GM19467 (cell line): ENCODE data around the gene TPM4.
A peak's percentile ranks its signal among the peaks of the same experiment; 100 is the strongest.
"Not testable (repeated sequence)": the region's sequence is repeated elsewhere in the genome, so short reads cannot be mapped to it uniquely, and the experiment has no call there.

Experiments used
- ATAC-seq: cut with Tn5 transposase; IDR thresholded peaks from one replicate; pipeline ENCODE4 v1.9.1; 2021; ENCODE audit warnings: mild to moderate bottlenecking, moderate library complexity; ENCODE audit not compliant: unreplicated experiment

TPM4 gene

DNA sequence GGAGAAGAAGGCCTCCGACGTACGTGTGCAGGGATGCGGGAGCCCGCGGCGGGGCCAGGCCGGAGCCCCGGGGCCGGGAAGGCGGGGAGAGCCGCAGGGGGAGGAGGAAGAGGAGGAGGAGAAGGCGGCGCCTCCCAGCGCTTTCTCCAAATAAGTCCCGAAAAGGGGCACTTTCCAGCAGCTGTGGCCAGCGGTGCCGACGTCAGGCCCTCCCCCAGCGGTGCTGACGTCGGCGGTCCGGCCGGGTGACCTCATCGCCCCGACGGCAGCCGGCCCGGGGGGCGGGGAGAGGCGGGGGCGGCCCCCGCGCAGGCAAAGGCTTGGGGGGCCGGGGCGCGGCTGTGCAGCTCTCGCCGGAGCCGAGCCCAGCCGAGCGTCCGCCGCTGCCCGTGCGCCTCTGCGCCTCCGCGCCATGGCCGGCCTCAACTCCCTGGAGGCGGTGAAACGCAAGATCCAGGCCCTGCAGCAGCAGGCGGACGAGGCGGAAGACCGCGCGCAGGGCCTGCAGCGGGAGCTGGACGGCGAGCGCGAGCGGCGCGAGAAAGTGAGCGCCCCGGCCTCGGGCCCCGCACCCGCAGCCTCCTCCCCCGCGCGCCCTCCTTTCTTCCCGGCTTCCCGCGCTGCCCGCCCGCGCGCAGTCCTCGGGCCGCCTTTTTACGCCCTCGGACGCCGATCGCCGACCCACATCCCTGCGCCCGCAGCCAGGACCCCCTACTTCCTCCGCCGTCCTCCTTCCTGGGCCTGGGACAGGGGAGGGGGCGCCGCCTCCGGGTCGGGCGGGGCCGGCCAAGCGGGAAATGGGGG lies at the start of gene TPM4:
TPM4 (plus strand) TSS at position 342 of the 804 bp plus-strand sequence; CDS start at position 413, 71 bp downstream.
- peak; percentile 53 for ATAC-seq

DNA sequence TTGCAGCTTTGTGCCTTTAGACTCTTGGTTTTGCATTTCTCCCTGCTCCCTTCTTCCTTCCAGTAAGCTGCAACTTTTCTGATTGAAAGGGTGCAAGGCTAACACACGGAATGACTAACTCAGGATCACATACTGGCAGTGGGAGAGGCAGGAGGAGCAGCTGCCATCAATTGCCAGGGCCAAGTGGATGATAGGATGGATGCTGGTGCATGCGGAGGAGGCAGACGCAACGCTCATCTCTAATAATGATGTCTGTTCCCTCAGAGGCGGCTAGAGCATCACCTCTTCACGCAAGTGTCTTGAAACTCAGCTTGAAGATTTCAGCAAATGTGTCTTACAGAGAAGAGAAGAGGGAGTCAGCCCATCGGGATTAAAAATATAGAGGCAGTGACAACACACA lies 49.5 kb upstream of the TPM4 start:
- no peak for ATAC-seq

DNA sequence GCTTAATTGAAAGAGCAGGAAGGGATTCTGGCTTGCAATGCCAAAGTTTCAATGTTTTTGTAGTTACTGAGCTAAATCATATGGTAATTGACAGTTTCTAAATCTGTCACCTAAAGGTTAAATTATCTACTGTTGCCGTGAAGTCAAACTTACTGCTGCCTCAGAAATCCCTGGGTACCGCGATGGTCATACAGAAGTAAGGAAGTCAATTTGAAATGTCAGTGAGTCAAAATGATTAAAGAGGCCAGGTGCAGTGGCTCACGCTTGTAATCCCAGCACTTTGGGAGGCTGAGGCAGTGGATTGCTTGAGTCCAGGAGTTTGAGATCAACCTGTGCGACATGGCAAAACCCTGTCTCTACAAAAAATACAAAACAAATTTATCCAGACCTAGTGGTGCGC lies 48.8 kb upstream of the TPM4 start:
- ATAC-seq, result no peak

DNA sequence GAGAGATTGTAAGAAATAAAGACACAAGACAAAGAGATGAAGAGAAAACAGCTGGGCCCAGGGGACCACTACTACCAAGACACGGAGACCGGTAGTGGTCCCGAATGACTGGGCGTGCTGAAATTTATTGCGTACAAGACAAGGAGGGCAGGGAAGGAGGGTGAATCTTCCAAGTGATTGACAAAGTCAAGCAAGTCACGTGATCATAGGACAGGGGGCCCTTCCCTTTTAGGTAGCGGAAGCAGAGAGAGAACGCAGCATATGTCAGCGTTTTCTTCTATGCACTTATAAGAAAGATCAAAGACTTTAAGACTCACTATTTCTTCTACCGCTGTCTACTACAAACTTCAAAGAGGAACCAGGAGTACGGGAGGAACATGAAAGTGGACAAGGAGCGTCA lies 46.1 kb upstream of the TPM4 start:
- ATAC-seq, result not testable (repeated sequence)

DNA sequence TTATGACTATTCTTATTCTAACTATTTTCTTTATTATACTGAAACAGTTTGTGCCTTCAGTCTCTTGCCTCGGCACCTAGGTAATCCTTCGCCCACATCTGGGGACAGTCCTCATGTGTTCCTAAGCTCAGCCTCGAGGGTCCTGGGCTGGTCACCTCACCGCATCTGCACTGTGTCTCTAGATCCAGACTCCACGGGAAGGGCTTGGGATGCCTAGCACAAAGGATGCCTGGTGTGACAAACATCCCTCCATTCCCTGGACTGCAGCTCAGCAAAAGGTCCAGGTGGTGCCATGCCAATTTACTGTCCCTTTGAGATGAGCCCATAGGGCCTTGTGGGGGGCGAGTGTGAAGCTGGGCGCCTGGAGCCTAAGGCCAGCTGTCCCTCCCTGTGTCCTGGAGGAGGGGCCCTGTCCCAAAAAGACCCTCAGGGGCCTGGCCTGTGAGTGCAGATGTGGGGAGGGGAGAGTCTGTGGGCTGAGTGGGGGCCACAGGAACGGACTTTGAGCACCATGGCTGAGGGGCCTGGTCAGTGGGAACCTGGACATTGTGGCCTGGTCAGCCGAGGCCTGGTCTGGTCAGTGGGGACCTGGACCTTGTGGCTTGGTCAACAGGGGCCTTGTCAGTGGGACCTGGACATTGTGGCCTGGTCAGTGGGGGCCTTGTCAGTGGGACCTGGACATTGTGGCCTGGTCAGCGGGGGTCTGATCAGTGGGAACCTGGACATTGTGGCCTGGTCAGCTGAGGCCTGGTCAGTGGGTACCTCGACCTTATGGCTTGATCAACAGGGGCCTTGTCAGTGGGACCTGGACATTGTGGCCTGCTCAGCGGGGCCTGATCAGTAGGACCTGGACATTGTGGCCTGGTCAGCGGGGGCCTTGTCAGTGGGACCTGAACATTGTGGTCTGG lies 45.1 kb upstream of the TPM4 start:
- ATAC-seq, result no peak

DNA sequence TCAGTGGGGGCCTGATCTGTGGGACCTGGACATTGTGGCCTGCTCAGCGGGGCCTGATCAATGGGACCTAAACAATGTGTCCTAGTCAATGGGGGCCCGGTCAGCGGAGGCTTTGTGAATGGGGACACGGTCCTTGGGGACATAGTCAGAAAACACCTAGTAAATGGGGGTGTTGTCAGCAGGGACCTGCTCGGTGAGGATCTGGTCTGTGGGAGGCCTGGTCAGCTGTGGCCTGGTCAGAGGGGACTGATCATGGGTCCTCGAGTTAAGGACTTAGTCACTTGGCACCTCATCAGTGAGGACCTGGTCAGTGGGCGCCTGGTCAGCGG lies 44.5 kb upstream of the TPM4 start:
- ATAC-seq, result no peak

DNA sequence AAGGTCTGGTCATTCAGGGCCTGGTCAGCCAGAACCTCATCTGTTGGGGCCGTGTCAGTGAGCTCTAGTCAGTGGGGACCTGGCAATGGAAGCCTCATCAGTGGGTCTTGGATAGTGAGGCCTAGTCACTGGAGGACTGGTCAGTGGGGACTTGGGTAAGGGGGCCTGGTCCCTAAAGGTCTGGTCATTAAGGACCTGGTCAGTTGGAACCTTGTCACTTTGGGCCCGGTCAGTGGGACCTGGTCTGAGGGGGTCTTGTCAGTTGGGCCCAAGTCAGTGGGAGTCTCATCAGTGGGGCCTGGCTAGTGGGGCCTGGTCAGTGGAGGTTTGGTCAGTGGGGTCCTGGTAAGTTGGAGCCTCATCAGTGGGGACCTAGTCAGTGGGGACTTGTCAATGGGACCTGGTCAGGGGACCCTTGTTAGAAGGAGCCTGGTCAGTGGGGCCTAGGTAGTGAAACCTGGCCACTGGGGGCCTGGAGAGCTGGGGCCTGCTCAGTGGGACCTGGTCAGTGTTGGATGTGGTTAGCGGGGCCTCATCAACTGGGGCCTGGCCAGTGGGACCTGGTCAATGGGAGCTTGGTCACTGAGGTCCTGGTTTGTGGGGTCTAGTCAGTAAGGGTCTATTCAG lies 43.7 kb upstream of the TPM4 start:
- ATAC-seq, result no peak

DNA sequence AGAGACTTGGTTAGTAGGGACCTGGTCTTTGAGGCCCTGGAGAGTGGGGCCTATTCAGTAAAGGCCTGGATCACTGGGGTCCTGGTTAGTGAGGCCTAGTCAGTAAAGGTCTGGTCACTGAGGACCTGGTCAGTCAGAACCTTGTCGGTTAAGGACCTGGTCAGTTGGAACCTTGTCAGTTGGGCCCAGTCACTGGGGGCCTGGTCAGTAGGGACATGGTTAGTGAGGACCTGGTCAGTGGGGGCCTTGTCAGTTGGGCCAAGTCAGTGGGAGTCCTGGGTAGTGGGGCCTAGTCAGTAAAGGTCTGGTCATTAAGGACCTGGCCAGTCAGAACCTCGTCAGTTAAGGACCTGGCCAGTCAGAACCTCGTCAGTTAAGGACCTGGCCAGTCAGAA lies 43.2 kb upstream of the TPM4 start:
- ATAC-seq, result no peak

DNA sequence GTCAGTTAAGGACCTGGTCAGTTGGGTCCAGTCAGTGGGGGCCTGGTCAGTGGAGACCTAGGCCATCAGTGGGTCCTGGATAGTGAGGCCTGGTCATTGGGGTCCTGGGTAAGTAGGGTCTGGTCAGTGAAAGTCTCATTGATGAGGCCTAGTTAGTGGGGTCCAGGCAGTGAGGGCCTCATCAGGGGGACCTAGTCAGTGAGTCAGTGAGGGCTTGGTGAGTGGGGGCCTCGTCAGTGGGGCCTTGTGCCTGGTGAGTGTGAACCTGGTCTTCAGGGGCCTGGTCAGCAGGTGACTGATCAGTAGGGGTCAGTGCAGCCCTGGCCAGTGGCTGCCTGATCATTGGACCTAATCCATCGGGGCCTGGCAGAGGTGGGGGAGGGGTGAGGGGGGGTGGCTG lies 42.6 kb upstream of the TPM4 start:
- no peak for ATAC-seq

DNA sequence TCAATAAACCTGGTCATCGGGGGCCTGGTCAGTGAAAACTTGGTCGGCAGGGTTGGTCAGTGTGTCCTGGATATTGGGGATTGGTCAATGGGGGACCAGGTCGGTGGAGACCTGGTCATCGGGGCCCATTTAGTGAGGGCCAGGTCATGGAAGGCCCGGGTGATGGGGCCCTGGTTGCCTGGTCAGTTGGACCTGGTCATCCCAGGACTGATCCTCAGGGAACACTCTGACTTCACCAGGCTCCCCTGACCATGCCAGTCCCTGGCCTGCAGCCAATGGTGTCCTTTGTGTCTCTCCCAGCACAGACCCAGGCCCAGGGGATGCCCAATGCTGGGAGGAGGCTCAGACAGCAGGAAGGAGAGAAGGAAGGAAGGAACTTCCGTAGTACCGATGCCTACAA lies 42.1 kb upstream of the TPM4 start:
- ATAC-seq, result no peak

DNA sequence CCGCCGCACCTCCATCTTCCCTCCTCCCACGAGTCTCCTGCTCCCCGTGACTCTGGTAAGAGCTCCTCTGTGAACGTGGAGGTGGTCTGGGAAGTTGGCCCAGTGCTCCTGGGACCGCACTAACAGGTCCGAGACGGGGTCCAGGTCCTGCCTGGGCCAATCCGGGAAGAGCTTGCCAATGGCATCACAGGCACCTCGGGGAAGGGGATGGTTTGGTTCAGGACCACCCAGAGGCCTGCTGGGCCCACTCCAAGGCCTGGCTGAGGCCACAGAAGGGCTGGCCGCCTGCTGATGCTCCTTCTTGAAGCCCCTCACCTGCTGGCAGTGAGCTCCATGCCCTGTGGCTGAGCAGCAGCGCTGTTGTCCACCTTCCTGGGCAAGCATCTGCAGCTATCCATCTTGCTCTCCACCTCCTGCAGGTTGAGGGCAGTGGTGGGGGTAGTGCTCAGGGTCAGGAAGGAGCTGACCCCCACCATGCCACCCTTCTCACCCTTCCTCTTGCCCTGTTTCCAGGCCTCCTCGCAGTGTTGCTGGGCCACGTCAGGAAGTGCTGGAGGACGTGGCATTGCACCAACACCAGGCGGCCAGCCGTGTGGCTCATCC lies 41.2 kb upstream of the TPM4 start:
- no peak for ATAC-seq

DNA sequence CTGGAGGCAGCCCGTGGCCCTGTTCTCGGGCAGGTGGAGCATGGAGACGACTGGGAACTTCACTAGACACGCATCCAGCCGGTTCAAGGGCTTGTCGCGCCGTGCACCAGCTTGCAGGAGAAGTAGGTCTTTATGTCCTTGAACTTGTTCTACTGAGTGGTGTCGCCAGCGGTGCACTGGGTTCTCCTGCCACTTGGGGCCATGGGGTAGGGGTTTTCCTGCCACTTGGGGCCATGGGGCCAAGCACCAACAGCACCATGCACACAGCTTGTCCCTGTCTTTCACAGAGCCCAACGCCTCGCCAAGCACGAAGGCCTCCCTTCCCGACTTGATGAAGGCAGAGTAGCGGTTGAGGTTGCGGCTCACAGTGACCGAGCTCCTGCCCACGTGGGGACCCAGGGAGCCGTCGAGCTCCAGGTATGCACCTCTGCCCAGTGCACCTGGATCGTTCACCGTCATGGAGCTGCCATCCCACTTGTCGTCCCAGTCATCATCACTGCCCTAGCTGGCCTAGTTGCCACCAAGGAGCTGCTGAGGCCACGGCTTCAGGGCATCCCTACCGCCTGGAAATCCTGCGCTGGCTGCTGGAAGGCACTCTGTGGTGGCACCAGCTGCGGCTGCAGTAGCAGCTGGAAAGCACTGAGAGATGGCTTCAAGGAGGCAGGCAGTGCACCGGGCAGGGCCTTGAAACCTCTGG lies 40.5 kb upstream of the TPM4 start:
- ATAC-seq, result no peak

DNA sequence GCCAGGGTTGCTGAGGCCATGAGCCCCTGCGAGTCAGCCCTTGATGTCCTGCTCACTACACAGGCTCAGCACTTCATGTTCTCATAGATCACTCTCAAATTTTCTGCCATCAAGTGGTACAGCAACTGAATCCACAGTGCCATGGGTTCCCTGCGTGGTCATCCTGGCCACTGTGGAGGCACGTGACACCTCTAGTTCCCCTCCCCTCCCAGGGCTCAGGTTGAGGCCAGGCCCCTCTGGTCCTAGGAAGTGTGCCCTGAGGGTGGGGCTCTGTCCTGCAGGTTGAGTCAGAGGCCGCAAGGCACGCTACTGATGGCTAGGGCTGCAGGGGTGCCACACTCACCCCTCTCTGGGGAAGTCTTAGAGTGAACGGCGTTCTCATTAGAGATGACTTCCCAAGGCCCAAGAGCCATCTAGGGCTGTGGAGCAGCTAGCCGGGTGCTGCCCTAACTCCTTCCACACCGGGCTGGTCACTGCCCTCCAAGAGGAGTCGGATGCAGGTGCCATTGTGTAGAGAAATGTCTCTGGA lies 39.8 kb upstream of the TPM4 start:
- no peak for ATAC-seq

DNA sequence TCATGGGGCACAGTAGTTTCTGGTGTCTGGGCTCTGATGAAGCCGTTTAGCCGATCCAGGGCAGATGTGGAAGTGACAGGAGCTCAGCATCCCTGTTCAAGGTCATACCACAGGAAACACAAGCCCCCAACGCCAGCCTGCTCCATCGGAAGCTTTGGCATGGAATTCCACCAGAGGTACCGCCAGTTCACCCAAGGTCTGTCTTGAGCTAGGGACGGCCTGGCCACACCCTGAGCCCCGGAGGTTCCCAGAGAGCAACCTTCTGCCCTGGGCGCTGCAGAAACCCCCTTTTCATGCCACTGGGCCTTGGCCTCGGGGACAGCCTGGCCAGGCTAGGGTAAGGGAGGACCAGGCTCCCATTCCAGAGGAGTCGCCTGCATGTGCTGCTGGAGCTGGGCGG lies 39.4 kb upstream of the TPM4 start:
- ATAC-seq, result no peak

DNA sequence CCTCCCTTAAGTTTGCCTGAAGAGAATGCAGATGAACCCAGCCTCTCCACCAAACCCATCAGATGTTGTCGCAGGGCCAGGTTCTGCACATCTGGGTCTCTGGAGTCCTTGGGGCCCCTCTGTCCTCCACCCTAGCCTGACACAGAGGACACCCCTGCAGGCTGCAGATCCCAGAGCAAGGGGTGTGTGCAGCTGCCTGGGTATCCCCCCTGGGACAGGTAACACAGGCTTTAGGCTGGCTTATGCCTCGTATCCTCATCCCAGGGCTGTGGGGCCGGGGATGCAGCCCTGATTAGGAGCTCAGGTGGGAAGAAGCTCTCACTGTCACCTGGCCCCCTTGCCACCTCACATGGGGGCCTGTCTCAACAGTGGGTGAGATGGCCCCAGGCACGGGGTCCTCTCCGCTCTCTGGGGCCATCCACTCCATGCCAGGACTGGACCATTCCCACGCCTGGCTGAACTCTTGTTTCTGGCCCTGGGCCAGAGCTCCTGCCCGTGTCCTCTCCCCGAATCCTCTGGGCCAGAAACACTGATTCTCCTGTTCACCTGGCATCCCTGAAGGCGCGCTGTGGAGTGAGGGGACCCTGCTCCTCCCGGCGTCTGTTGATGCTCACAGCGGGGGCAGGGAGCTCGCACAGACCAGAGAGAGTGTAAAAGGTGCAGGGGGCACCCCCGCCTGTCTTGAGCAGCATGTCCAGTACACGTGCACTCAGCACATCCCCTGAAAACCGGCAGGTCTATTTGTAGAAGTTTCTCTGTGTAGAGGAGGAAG lies 38.7 kb upstream of the TPM4 start:
- no peak for ATAC-seq

DNA sequence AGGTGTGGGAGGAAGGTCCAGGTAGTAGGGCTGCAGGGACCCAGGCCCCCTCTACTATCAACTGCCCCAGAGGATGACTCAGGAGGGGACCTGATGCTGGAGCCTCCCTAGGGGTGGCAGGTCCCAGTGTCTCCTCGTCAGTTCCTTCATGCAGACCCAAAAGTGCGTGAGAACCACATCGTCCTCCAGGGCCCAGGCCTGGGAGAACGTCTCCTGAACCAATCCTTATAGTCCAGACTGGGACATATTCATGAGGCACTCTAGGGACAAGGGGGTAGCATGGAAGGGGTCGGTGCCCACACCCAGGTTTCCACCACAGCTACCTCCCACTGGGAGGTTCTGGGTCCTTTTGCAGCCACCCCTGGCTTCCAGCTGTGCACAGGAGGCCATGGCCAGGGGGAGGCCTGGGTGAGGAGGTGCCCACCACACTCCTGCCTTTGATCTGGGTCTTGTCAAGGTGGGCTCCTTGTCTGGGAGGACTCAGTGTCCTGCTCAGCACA lies 38.0 kb upstream of the TPM4 start:
- ATAC-seq, result no peak

DNA sequence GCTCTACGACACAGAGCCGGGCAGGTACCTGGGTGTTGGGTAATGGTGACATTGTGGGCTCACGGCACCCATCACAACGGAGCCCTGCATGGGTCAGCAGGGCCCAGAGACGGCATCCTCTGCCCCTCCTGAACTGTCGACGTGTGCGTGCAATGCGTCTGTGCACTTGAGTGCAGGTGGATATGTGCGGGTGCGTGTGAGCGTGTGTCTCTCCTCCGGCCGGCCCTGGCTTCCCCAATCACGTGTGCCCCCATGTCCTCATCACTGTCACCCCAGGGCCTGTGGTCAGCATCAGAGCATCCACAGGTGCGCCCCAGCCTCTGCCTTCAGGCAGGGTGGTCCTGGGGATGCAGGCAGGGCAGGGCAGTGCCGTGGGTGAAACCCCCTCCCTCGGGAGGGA lies 37.2 kb upstream of the TPM4 start:
- no peak for ATAC-seq

DNA sequence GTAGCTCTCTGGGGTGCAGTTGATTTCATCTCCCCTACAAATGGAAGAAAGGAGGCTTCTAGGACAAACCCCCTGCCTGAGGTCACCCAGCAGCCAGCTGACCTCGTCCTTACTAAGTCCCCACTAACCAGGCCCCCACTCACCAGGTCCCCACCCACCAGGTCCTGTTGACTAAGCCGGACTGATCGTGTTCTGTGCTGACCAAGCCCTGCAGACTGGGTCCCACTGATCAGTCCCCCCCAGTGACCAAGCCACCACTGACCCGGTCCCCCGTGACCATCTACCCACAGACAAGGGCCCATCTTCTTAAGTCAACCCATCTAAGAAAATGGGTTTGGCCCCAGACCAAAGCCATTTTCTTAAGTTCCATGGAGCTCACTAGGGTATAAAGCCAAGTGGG lies 36.8 kb upstream of the TPM4 start:
- ATAC-seq, result no peak

DNA sequence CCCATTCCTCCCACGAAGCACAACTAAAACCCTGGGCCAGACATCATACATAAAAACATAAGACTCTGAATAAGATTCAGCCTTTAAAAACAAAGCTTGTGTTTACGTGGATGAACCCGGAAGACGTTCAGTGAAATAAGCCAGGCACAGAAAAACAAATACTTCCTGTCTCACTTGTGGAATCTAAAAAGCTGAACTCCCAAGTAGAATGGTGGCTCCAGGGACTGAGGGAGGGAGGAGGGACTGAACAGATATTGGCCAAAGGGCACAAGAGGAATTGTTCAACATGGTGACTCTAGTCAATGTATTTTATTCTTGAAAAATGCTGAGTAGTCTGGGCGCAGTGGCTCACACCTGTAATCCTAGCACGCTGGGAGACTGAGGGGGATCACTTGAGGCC lies 35.7 kb upstream of the TPM4 start:
- ATAC-seq, result no peak
